Tibial nerve (tissue), 4 donors: ENCODE results near the gene PPIA. TPM values are rescaled to one million over a fixed set of nuclear protein-coding genes. Genes with fewer than 3 reads are reported as not detected.
"Not testable (repeated sequence)": the region's sequence is repeated elsewhere in the genome, so short reads cannot be mapped to it uniquely, and the experiment has no call there.

Source experiments
- DNase-seq, 2 donors: peaks; one replicate each; pipeline ENCODE4 v3.0.0-alpha.2; 2019; ENCODE audit warnings: low spot score in 2 of 2
- H3K27ac ChIP-seq, 4 donors: fragments of 200-600 bp; sonication (generic) in 3 of 4; one replicate each; pipeline ENCODE4 v1.5.1; 2017 to 2019; ENCODE audit warnings: mild to moderate bottlenecking in 1 of 4
- H3K27me3 ChIP-seq, 2 donors: fragments of 200-600 bp; sonication (generic) in 1 of 2; one replicate each; pipeline versions ENCODE4 v1.5.1 to v1.6.0; 2017 to 2019
- H3K36me3 ChIP-seq, 3 donors: fragments of 200-600 bp; sonication (generic); one replicate each; pipeline ENCODE4 v1.5.1; 2018 to 2019
- H3K4me1 ChIP-seq, 4 donors: fragments of 200-600 bp; sonication (generic) in 3 of 4; one replicate each; pipeline ENCODE4 v1.5.1; 2017 to 2019
- H3K4me3 ChIP-seq, 4 donors: fragments of 200-600 bp; sonication (generic) in 3 of 4; one replicate each; pipeline ENCODE4 v1.5.1; 2017 to 2019; ENCODE audit warnings: mild to moderate bottlenecking in 1 of 4, moderate library complexity in 1 of 4
- H3K9me3 ChIP-seq, 4 donors: fragments of 200-600 bp; sonication (generic) in 3 of 4; one replicate each; pipeline ENCODE4 v1.5.1; 2017 to 2019
- CTCF ChIP-seq, 5 experiments: fragments of 200-600 bp in 3 of 5; fragments of 450-650 bp in 2 of 5; sonication (generic) in 3 of 5; IDR thresholded peaks; one replicate each; pipeline ENCODE4 v1.5.1; 2016 to 2019; ENCODE audit warnings: antibody characterized with exemption in 5 of 5, mild to moderate bottlenecking in 3 of 5, moderate library complexity in 2 of 5
- EP300 ChIP-seq, 2 donors: sonication (generic); formaldehyde crosslinking; IDR thresholded peaks; one replicate each; pipeline ENCODE4 v1.6.1; 2017; ENCODE audit warnings: antibody characterized with exemption in 2 of 2, mild to moderate bottlenecking in 1 of 2
- POLR2A ChIP-seq, 2 donors: fragments of 450-650 bp; IDR thresholded peaks; one replicate each; pipeline ENCODE4 v1.6.1; 2017; ENCODE audit warnings: antibody characterized with exemption in 2 of 2, mild to moderate bottlenecking in 2 of 2, moderate library complexity in 2 of 2
- WGBS, 2 donors: methylation state at CpG; one replicate each; pipeline ENCODE4 v1.1.5; 2018; 5-methylcytosine and 5-hydroxymethylcytosine counted together
- total RNA-seq, 4 donors: library from RNA; depleted of rRNA; stranded (reverse); fragments of >200 nt; gene quantifications; one replicate each; pipeline ENCODE4 v1.1.0, GENCODE V29; 2016

The PPIA gene
- total RNA-seq, 4 donors from 2014 or later = 803 to 1,127 (median 967) TPM

GRCh38 chr7:44827567-44827966 is 31.1 kb downstream of the PPIA start:
- WGBS, 2 donors = 34 to 46% methylated on average over 3 of the region's 3 CpGs
- H3K4me3 ChIP-seq = no peak overlapping the region
- TF ChIP-seq EP300 (IDR thresholded peaks at IDR 0.05) = no peak
- TF ChIP-seq POLR2A (IDR thresholded peaks at IDR 0.05) = no peak
- TF ChIP-seq CTCF (IDR thresholded peaks at IDR 0.05) = no peak
- peaks cover 0 to 16% (median 0%) of the 10 kb centered on the region in 4 donors for H3K4me1 ChIP-seq
- DNase-seq = no peak
- H3K36me3 ChIP-seq = peaks cover 0 to 62% (median 6%) of the 10 kb centered on the region in 3 donors
- H3K27ac ChIP-seq = no peak overlapping the region
- H3K27me3 ChIP-seq = no peaks in the 10 kb centered on the region
- no peaks in the 10 kb centered on the region for H3K9me3 ChIP-seq

GRCh38 chr7:44838751-44839150 is 42.3 kb downstream of the PPIA start:
- Histone ChIP-seq H3K4me1 (peaks cover 0 to 17% (median 0%) of the 10 kb centered on the region in 4 donors), H3K9me3 (no peaks in the 10 kb centered on the region), H3K27ac (no peak overlapping the region), H3K4me3 (no peak overlapping the region), H3K36me3 (peaks cover 0 to 76% (median 5%) of the 10 kb centered on the region in 3 donors), H3K27me3 (no peaks in the 10 kb centered on the region)
- no peak for DNase-seq
- WGBS, 2 donors = 28 to 37% methylated on average over 2 of the region's 2 CpGs
- TF ChIP-seq CTCF (IDR thresholded peaks at IDR 0.05) (no peak), EP300 (IDR thresholded peaks at IDR 0.05) (no peak), POLR2A (IDR thresholded peaks at IDR 0.05) (no peak)

- peaks cover 0 to 39% (median 0%) of the 10 kb centered on the region in 3 donors for H3K36me3 ChIP-seq
- 85 to 89% methylated on average over 8 of the region's 8 CpGs for WGBS, 2 donors
- not testable (repeated sequence) for H3K4me3 ChIP-seq, H3K27ac ChIP-seq, H3K27me3 ChIP-seq, DNase-seq, H3K9me3 ChIP-seq
- H3K4me1 ChIP-seq = peaks cover 0 to 45% (median 15%) of the 10 kb centered on the region in 4 donors
Observed at GRCh38 chr7:44842675-44843074, 46.2 kb downstream of the PPIA start.

- H3K27ac ChIP-seq, H3K9me3 ChIP-seq, H3K27me3 ChIP-seq, DNase-seq, H3K4me3 ChIP-seq: not testable (repeated sequence)
- WGBS, 2 donors = 92 to 99% methylated on average over 5 of the region's 5 CpGs
- peaks cover 0 to 36% (median 0%) of the 10 kb centered on the region in 3 donors for H3K36me3 ChIP-seq
- peaks cover 0 to 45% (median 15%) of the 10 kb centered on the region in 4 donors for H3K4me1 ChIP-seq
Observed at GRCh38 chr7:44843440-44843839, 47.0 kb downstream of the PPIA start.

GRCh38 chr7:44845451-44845850 is 49.0 kb downstream of the PPIA start:
- H3K27me3 ChIP-seq = no peaks in the 10 kb centered on the region
- peak overlapping the region in 1 of 4 donors; percentile 96 for H3K27ac ChIP-seq
- no peak overlapping the region for H3K4me3 ChIP-seq
- H3K4me1 ChIP-seq = peaks cover 0 to 60% (median 18%) of the 10 kb centered on the region in 4 donors
- TF ChIP-seq POLR2A (IDR thresholded peaks at IDR 0.05) (no peak), CTCF (IDR thresholded peaks at IDR 0.05) (no peak), EP300 (IDR thresholded peaks at IDR 0.05) (no peak)
- H3K9me3 ChIP-seq = no peaks in the 10 kb centered on the region
- no peak for DNase-seq
- H3K36me3 ChIP-seq = peaks cover 0 to 16% (median 0%) of the 10 kb centered on the region in 3 donors

- H3K27me3 ChIP-seq, H3K9me3 ChIP-seq, DNase-seq, H3K36me3 ChIP-seq: not testable (repeated sequence)
- peak overlapping the region; percentile 93 to 99 (median 96) for H3K27ac ChIP-seq
- H3K4me1 ChIP-seq = peaks cover 0 to 57% (median 18%) of the 10 kb centered on the region in 4 donors
- H3K4me3 ChIP-seq = peak overlapping the region; percentile 56 to 89 (median 62)
- 35 to 45% methylated on average over 11 of the region's 11 CpGs for WGBS, 2 donors
Observed at GRCh38 chr7:44846390-44846789, 49.9 kb downstream of the PPIA start.
